Fibroblast of pulmonary artery (primary cell): ENCODE measurements around the gene LARGE1.

Source experiments
- DNase-seq: peaks from one replicate; pipeline ENCODE4 v3.0.0-alpha.2; 2010; ENCODE audit warnings: low read depth
- H3K4me3 ChIP-seq: replicated peaks from 2 replicates; pipeline ENCODE4 v1.5.1; 2011; ENCODE audit warnings: low read depth, mild to moderate bottlenecking, control low read depth, low read length, moderate library complexity
- TF ChIP-seq, protein P1 (sequence below): IDR thresholded peaks from 2 replicates; pipeline ENCODE4 v1.5.1; 2011; ENCODE audit warnings: mild to moderate bottlenecking, control low read depth, low read length, inconsistent platforms; ENCODE audit errors: missing control alignments

The LARGE1 gene

DNA sequence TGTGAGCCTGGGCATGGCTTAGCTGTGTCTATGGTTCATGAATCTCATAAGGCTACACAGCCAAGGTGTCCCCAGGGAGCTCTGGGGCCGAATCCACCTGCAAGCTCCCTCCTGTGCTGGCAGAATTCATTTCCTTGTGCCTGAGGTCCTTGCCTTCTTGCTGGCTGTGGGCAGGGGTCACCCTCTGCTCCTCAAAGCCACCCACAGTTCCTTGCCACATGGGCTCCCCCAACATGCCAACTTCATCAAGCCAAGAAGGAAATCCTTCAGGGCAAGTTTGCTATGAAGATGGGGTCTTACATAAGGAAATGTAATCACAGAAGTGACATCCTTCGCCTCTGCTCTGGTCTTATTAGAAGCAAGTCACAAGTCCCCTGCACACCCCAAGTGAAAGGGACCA, 24.8 kb downstream of the LARGE1 start:
- TF ChIP-seq, protein P1, sequence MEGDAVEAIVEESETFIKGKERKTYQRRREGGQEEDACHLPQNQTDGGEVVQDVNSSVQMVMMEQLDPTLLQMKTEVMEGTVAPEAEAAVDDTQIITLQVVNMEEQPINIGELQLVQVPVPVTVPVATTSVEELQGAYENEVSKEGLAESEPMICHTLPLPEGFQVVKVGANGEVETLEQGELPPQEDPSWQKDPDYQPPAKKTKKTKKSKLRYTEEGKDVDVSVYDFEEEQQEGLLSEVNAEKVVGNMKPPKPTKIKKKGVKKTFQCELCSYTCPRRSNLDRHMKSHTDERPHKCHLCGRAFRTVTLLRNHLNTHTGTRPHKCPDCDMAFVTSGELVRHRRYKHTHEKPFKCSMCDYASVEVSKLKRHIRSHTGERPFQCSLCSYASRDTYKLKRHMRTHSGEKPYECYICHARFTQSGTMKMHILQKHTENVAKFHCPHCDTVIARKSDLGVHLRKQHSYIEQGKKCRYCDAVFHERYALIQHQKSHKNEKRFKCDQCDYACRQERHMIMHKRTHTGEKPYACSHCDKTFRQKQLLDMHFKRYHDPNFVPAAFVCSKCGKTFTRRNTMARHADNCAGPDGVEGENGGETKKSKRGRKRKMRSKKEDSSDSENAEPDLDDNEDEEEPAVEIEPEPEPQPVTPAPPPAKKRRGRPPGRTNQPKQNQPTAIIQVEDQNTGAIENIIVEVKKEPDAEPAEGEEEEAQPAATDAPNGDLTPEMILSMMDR = no peak
- no peak overlapping the region for H3K4me3 ChIP-seq
- no peak for DNase-seq

GRCh38 chr22:33894515-33894914, 25.8 kb downstream of the LARGE1 start:
- DNase-seq = no peak

GRCh38 chr22:33894036-33894435, 26.2 kb downstream of the LARGE1 start:
- no peak for DNase-seq
- no peak overlapping the region for H3K4me3 ChIP-seq
- TF ChIP-seq, protein P1 = no peak

More at GRCh38 chr22:33894515-33894914, 25.8 kb downstream of the LARGE1 start:
- TF ChIP-seq, protein P1 = no peak
- no peak overlapping the region for H3K4me3 ChIP-seq

DNA sequence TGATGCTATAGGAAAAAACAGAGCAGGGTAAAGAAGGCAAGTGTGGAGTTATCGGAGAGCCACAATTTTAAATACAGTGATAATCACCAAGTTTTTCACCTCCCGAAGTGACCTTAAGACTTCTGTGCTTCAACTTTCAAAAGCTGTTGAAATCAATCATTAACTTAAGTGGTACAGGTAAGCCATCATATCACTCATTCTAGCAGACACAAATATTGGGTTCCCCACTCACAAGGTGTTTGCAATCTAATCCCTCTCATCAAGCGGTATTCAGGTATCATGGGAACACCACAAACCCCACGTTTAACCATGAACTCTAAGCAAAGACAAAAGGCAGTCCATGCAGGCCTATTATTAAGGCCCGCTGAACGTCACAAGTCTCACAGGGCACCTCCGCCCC, 26.8 kb downstream of the LARGE1 start:
- TF ChIP-seq, protein P1 = no peak
- no peak overlapping the region for H3K4me3 ChIP-seq
- no peak for DNase-seq

DNA sequence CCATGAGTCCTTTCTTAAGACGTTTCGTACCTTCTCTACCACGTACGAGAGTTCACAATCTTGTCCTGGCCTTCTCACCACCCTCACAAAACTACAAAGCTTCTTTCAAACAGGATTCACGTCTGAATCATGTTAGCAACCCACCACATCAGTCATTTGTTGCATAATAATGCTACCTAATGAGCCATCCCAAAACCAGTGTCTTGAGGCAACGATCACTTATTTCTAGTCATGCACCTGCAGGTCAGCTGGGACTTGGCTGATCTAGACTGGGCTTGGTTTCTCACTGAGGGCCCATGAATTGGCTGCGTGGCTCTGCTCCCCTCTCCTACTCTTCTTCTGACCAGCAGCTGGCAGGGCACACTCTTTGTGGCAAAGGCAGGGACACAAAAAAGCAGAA, 28.3 kb downstream of the LARGE1 start:
- no peak overlapping the region for H3K4me3 ChIP-seq
- DNase-seq = no peak
- TF ChIP-seq, protein P1 = no peak

DNA sequence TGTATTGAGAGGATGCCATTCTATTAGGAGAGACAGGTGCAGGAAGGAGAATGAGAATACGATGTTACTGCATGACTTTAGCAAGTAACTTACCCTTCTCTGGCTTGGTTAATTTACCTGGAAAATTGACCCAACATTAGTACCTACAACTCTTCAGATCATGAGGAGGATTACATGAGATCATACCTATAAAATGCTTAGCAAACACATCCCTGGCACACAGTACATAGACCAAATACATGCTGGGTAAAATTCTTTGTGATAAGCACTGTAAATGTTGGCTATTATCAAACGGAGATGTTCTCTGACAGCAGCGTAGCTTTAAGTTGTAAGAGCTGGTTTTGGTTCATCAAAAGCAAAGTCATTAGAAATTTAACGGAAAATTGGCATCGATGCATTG, 28.8 kb downstream of the LARGE1 start:
- no peak for DNase-seq
- TF ChIP-seq, protein P1 = no peak
- no peak overlapping the region for H3K4me3 ChIP-seq

GRCh38 chr22:33889748-33890147, 30.5 kb downstream of the LARGE1 start:
- H3K4me3 ChIP-seq = no peak overlapping the region
- TF ChIP-seq, protein P1 = no peak
- DNase-seq = no peak
